ENCODE data around the gene USP17L30. TPM values are rescaled to one million over a fixed set of nuclear protein-coding genes. Genes with fewer than 3 reads are reported as not detected.
"Not testable (repeated sequence)": the region's sequence is repeated elsewhere in the genome, so short reads cannot be mapped to it uniquely, and the experiment has no call there.

The USP17L30 gene
- total RNA-seq (not detected in 2 replicates), polyA plus RNA-seq (not detected in 2 replicates), polyA minus RNA-seq (ENCODE audit: low replicate concordance) (not detected in 2 replicates)
- not detected in 2 replicates for polyA plus RNA-seq (2012)

- H3K9ac ChIP-seq (ENCODE audit: insufficient read depth, low read length); H3K9me3 ChIP-seq (ENCODE audit: control insufficient read depth, insufficient read depth, low read depth, low read length); H3K79me2 ChIP-seq (ENCODE audit: control insufficient read depth, insufficient read depth, low read length); H2AFZ ChIP-seq (ENCODE audit: low read length); H3K4me2 ChIP-seq (ENCODE audit: extremely low read depth, insufficient read depth, low read length); H4K20me1 ChIP-seq (ENCODE audit: control insufficient read depth, extremely low read depth, insufficient read depth, low read length); H3K4me3 ChIP-seq (replicated peaks in 1 of 4; ENCODE audit: control extremely low read depth in 1 of 4, insufficient read depth in 1 of 4, low read depth in 3 of 4, low read length in 4 of 4); H3K4me1 ChIP-seq (ENCODE audit: control insufficient read depth, extremely low read depth, insufficient read depth, low read length); H3K36me3 ChIP-seq (ENCODE audit: control insufficient read depth, insufficient read depth, low read length); H3K27ac ChIP-seq (ENCODE audit: insufficient read depth, low read length); H3K27me3 ChIP-seq (ENCODE audit: control insufficient read depth, insufficient read depth, low read length); DNase-seq (ENCODE audit: low read depth in 2 of 2): not testable (repeated sequence)
These were observed at the start of gene USP17L30 for GRCh38 chr4:9362829-9363228. TSS of gene USP17L30 (plus strand) at chr4:9363129. CDS start at chr4:9363129, 0 bp downstream.

GRCh38 chr4:9324191-9324590 is 38.7 kb upstream of the USP17L30 start:
- not testable (repeated sequence) for H3K36me3 ChIP-seq (ENCODE audit: control insufficient read depth, insufficient read depth, low read length); H3K9ac ChIP-seq (ENCODE audit: insufficient read depth, low read length); DNase-seq (ENCODE audit: low read depth in 2 of 2); H3K27ac ChIP-seq (ENCODE audit: insufficient read depth, low read length); H4K20me1 ChIP-seq (ENCODE audit: control insufficient read depth, extremely low read depth, insufficient read depth, low read length); H3K9me3 ChIP-seq (ENCODE audit: control insufficient read depth, insufficient read depth, low read depth, low read length); H3K4me1 ChIP-seq (ENCODE audit: control insufficient read depth, extremely low read depth, insufficient read depth, low read length); H3K4me3 ChIP-seq (replicated peaks in 1 of 4; ENCODE audit: control extremely low read depth in 1 of 4, insufficient read depth in 1 of 4, low read depth in 3 of 4, low read length in 4 of 4); H2AFZ ChIP-seq (ENCODE audit: low read length); H3K27me3 ChIP-seq (ENCODE audit: control insufficient read depth, insufficient read depth, low read length); H3K4me2 ChIP-seq (ENCODE audit: extremely low read depth, insufficient read depth, low read length); H3K79me2 ChIP-seq (ENCODE audit: control insufficient read depth, insufficient read depth, low read length)

DNA sequence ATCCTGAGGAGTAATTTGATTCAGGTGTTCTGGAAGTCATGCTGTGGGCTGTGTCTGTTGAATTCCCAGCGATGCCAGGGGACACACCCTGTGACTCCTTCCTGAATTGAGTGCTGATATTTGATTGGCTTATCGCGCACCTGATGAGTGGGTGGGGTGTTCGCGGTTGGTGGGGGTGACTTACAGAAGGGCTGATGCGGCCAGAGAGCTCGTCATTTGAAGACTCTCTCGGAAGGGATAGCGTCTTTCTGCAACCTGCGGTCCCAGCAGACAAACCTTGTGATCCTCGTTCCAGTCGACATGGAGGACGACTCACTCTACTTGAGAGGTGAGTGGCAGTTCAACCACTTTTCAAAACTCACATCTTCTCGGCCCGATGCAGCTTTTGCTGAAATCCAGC is 38.1 kb upstream of the USP17L30 start, which contains the start of gene USP17L24:
Gene USP17L24, plus strand, starts transcription at position 301 of the 400 bp plus-strand sequence. Its CDS starts 0 bp downstream, at position 301.
- H4K20me1 ChIP-seq (ENCODE audit: control insufficient read depth, extremely low read depth, insufficient read depth, low read length); DNase-seq (ENCODE audit: low read depth in 2 of 2); H3K4me1 ChIP-seq (ENCODE audit: control insufficient read depth, extremely low read depth, insufficient read depth, low read length); H2AFZ ChIP-seq (ENCODE audit: low read length); H3K36me3 ChIP-seq (ENCODE audit: control insufficient read depth, insufficient read depth, low read length); H3K79me2 ChIP-seq (ENCODE audit: control insufficient read depth, insufficient read depth, low read length); H3K27me3 ChIP-seq (ENCODE audit: control insufficient read depth, insufficient read depth, low read length); H3K4me3 ChIP-seq (replicated peaks in 1 of 4; ENCODE audit: control extremely low read depth in 1 of 4, insufficient read depth in 1 of 4, low read depth in 3 of 4, low read length in 4 of 4); H3K9me3 ChIP-seq (ENCODE audit: control insufficient read depth, insufficient read depth, low read depth, low read length); H3K9ac ChIP-seq (ENCODE audit: insufficient read depth, low read length); H3K27ac ChIP-seq (ENCODE audit: insufficient read depth, low read length); H3K4me2 ChIP-seq (ENCODE audit: extremely low read depth, insufficient read depth, low read length): not testable (repeated sequence)

GRCh38 chr4:9329611-9330010 is 33.3 kb upstream of the USP17L30 start, which contains the start of gene USP17L25:
TSS of gene USP17L25 (plus strand) at chr4:9329911. CDS start at chr4:9329911, 0 bp downstream.
- not testable (repeated sequence) for H2AFZ ChIP-seq (ENCODE audit: low read length); H4K20me1 ChIP-seq (ENCODE audit: control insufficient read depth, extremely low read depth, insufficient read depth, low read length); H3K4me3 ChIP-seq (replicated peaks in 1 of 4; ENCODE audit: control extremely low read depth in 1 of 4, insufficient read depth in 1 of 4, low read depth in 3 of 4, low read length in 4 of 4); H3K27ac ChIP-seq (ENCODE audit: insufficient read depth, low read length); H3K4me1 ChIP-seq (ENCODE audit: control insufficient read depth, extremely low read depth, insufficient read depth, low read length); H3K36me3 ChIP-seq (ENCODE audit: control insufficient read depth, insufficient read depth, low read length); H3K79me2 ChIP-seq (ENCODE audit: control insufficient read depth, insufficient read depth, low read length); DNase-seq (ENCODE audit: low read depth in 2 of 2); H3K9ac ChIP-seq (ENCODE audit: insufficient read depth, low read length); H3K4me2 ChIP-seq (ENCODE audit: extremely low read depth, insufficient read depth, low read length); H3K27me3 ChIP-seq (ENCODE audit: control insufficient read depth, insufficient read depth, low read length); H3K9me3 ChIP-seq (ENCODE audit: control insufficient read depth, insufficient read depth, low read depth, low read length)

GRCh38 chr4:9334358-9334757 is 28.6 kb upstream of the USP17L30 start, which contains the start of gene USP17L26:
TSS of gene USP17L26 (plus strand) at chr4:9334658. CDS start at chr4:9334658, 0 bp downstream.
- not testable (repeated sequence) for H3K9ac ChIP-seq (ENCODE audit: insufficient read depth, low read length); H3K27me3 ChIP-seq (ENCODE audit: control insufficient read depth, insufficient read depth, low read length); DNase-seq (ENCODE audit: low read depth in 2 of 2); H3K4me3 ChIP-seq (replicated peaks in 1 of 4; ENCODE audit: control extremely low read depth in 1 of 4, insufficient read depth in 1 of 4, low read depth in 3 of 4, low read length in 4 of 4); H4K20me1 ChIP-seq (ENCODE audit: control insufficient read depth, extremely low read depth, insufficient read depth, low read length); H3K4me1 ChIP-seq (ENCODE audit: control insufficient read depth, extremely low read depth, insufficient read depth, low read length); H2AFZ ChIP-seq (ENCODE audit: low read length); H3K27ac ChIP-seq (ENCODE audit: insufficient read depth, low read length); H3K79me2 ChIP-seq (ENCODE audit: control insufficient read depth, insufficient read depth, low read length); H3K36me3 ChIP-seq (ENCODE audit: control insufficient read depth, insufficient read depth, low read length); H3K9me3 ChIP-seq (ENCODE audit: control insufficient read depth, insufficient read depth, low read depth, low read length); H3K4me2 ChIP-seq (ENCODE audit: extremely low read depth, insufficient read depth, low read length)

DNA sequence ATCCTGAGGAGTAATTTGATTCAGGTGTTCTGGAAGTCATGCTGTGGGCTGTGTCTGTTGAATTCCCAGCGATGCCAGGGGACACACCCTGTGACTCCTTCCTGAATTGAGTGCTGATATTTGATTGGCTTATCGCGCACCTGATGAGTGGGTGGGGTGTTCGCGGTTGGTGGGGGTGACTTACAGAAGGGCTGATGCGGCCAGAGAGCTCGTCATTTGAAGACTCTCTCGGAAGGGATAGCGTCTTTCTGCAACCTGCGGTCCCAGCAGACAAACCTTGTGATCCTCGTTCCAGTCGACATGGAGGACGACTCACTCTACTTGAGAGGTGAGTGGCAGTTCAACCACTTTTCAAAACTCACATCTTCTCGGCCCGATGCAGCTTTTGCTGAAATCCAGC is 23.8 kb upstream of the USP17L30 start, which contains the start of gene USP17L5:
Gene USP17L5, plus strand, starts transcription at position 301 of the 400 bp plus-strand sequence. Its CDS starts 0 bp downstream, at position 301.
- not testable (repeated sequence) for H3K4me2 ChIP-seq (ENCODE audit: extremely low read depth, insufficient read depth, low read length); H3K9ac ChIP-seq (ENCODE audit: insufficient read depth, low read length)

GRCh38 chr4:9343848-9344247 is 19.1 kb upstream of the USP17L30 start, which contains the start of gene USP17L27:
TSS of gene USP17L27 (plus strand) at chr4:9344148. CDS start at chr4:9344148, 0 bp downstream.
- not testable (repeated sequence) for DNase-seq (ENCODE audit: low read depth in 2 of 2); H3K79me2 ChIP-seq (ENCODE audit: control insufficient read depth, insufficient read depth, low read length); H3K27me3 ChIP-seq (ENCODE audit: control insufficient read depth, insufficient read depth, low read length); H3K27ac ChIP-seq (ENCODE audit: insufficient read depth, low read length); H3K9me3 ChIP-seq (ENCODE audit: control insufficient read depth, insufficient read depth, low read depth, low read length); H3K4me1 ChIP-seq (ENCODE audit: control insufficient read depth, extremely low read depth, insufficient read depth, low read length); H3K4me3 ChIP-seq (replicated peaks in 1 of 4; ENCODE audit: control extremely low read depth in 1 of 4, insufficient read depth in 1 of 4, low read depth in 3 of 4, low read length in 4 of 4); H4K20me1 ChIP-seq (ENCODE audit: control insufficient read depth, extremely low read depth, insufficient read depth, low read length); H2AFZ ChIP-seq (ENCODE audit: low read length); H3K36me3 ChIP-seq (ENCODE audit: control insufficient read depth, insufficient read depth, low read length); H3K4me2 ChIP-seq (ENCODE audit: extremely low read depth, insufficient read depth, low read length); H3K9ac ChIP-seq (ENCODE audit: insufficient read depth, low read length)

More for the DNA sequence above, 23.8 kb upstream of the USP17L30 start, which contains the start of gene USP17L5:
- not testable (repeated sequence) for H3K36me3 ChIP-seq (ENCODE audit: control insufficient read depth, insufficient read depth, low read length); H3K27ac ChIP-seq (ENCODE audit: insufficient read depth, low read length); H3K27me3 ChIP-seq (ENCODE audit: control insufficient read depth, insufficient read depth, low read length); H3K4me1 ChIP-seq (ENCODE audit: control insufficient read depth, extremely low read depth, insufficient read depth, low read length); H2AFZ ChIP-seq (ENCODE audit: low read length); H3K4me3 ChIP-seq (replicated peaks in 1 of 4; ENCODE audit: control extremely low read depth in 1 of 4, insufficient read depth in 1 of 4, low read depth in 3 of 4, low read length in 4 of 4); H3K79me2 ChIP-seq (ENCODE audit: control insufficient read depth, insufficient read depth, low read length); DNase-seq (ENCODE audit: low read depth in 2 of 2); H4K20me1 ChIP-seq (ENCODE audit: control insufficient read depth, extremely low read depth, insufficient read depth, low read length); H3K9me3 ChIP-seq (ENCODE audit: control insufficient read depth, insufficient read depth, low read depth, low read length)
